SK-N-SH treated with all-trans-retinoic acid at 6 μM for 48 hours (cell line): ENCODE results near the gene ETNK2.

Experiments used
- ATAC-seq: fragments of 200-7000 bp; cut with Tn5 transposase; 3 replicates; pipeline ENCODE4 v1.9.1; 2020; ENCODE audit warnings: mild to moderate bottlenecking, moderate library complexity
- ARNTL ChIP-seq: fragments of 450-650 bp; formaldehyde crosslinking; IDR thresholded peaks from 2 replicates; pipeline ENCODE4 v1.5.0; 2020; ENCODE audit warnings: low read depth, mild to moderate bottlenecking, moderate library complexity, borderline replicate concordance
- BACH2 ChIP-seq: fragments of 250-450 bp; sonication (Bioruptor Pico); IDR thresholded peaks from 2 replicates; pipeline ENCODE4 v1.9.0; 2021; ENCODE audit warnings: mild to moderate bottlenecking, borderline replicate concordance
- CREB5 ChIP-seq: fragments of 250-450 bp; sonication (Bioruptor Pico); IDR thresholded peaks from 2 replicates; pipeline ENCODE4 v1.5.1; 2020; ENCODE audit warnings: low read depth, mild to moderate bottlenecking, moderate library complexity
- CSDC2 ChIP-seq: fragments of 250-450 bp; sonication (Bioruptor Pico); IDR thresholded peaks from 2 replicates; pipeline ENCODE4 v1.5.0; 2020; ENCODE audit warnings: mild to moderate bottlenecking, moderate library complexity
- ESRRG ChIP-seq: fragments of 250-450 bp; sonication (Bioruptor Pico); IDR thresholded peaks from 2 replicates; pipeline ENCODE4 v1.6.1; 2021; ENCODE audit warnings: mild to moderate bottlenecking
- GLIS3 ChIP-seq: fragments of 250-450 bp; sonication (Bioruptor Pico); IDR thresholded peaks from 2 replicates; pipeline ENCODE4 v1.5.0; 2020; ENCODE audit warnings: mild to moderate bottlenecking, moderate library complexity
- ISL1 ChIP-seq: fragments of 250-450 bp; sonication (Bioruptor Pico); IDR thresholded peaks from 2 replicates; pipeline ENCODE4 v2.1.2; 2022; ENCODE audit warnings: mild to moderate bottlenecking, moderate library complexity
- OSR1 ChIP-seq: fragments of 250-450 bp; sonication (Bioruptor Pico); IDR thresholded peaks from 2 replicates; pipeline ENCODE4 v1.8.0; 2022; ENCODE audit warnings: moderate library complexity, mild to moderate bottlenecking, inconsistent platforms
- PATZ1 ChIP-seq: fragments of 250-450 bp; sonication (Bioruptor Pico); IDR thresholded peaks from 2 replicates; pipeline ENCODE4 v1.8.0; 2020; ENCODE audit warnings: mild to moderate bottlenecking, moderate library complexity, borderline replicate concordance
- RARB ChIP-seq: fragments of 250-450 bp; sonication (Bioruptor Pico); IDR thresholded peaks from 2 replicates; pipeline ENCODE4 v1.8.0; 2021; ENCODE audit warnings: mild to moderate bottlenecking, moderate library complexity
- SNAI2 ChIP-seq: fragments of 250-450 bp; sonication (Bioruptor Pico); IDR thresholded peaks from 2 replicates; pipeline ENCODE4 v1.5.0; 2020; ENCODE audit warnings: mild to moderate bottlenecking, moderate library complexity
- TOX ChIP-seq: fragments of 250-450 bp; sonication (Bioruptor Pico); IDR thresholded peaks from 2 replicates; pipeline ENCODE4 v1.8.0; 2021; ENCODE audit warnings: mild to moderate bottlenecking, moderate library complexity, borderline replicate concordance
- ZC3H10 ChIP-seq: fragments of 250-450 bp; sonication (Bioruptor Pico); IDR thresholded peaks from 2 replicates; pipeline ENCODE4 v1.5.1; 2021; ENCODE audit warnings: mild to moderate bottlenecking, moderate library complexity
- ZFP3 ChIP-seq: fragments of 250-450 bp; sonication (Bioruptor Pico); IDR thresholded peaks from 2 replicates; pipeline ENCODE4 v1.5.0; 2020; ENCODE audit warnings: mild to moderate bottlenecking, moderate library complexity
- ZFP30 ChIP-seq: fragments of 450-650 bp; formaldehyde crosslinking; IDR thresholded peaks from 2 replicates; pipeline ENCODE4 v1.5.0; 2022; ENCODE audit warnings: mild to moderate bottlenecking, moderate library complexity
- ZNF565 ChIP-seq: fragments of 450-650 bp; formaldehyde crosslinking; conservative IDR thresholded peaks from 2 replicates; pipeline ENCODE4 v1.5.0; 2020; ENCODE audit warnings: low read depth, mild to moderate bottlenecking, moderate library complexity
- ZNF70 ChIP-seq: fragments of 450-650 bp; formaldehyde crosslinking; IDR thresholded peaks from 2 replicates; pipeline ENCODE4 v1.5.0; 2020; ENCODE audit warnings: mild to moderate bottlenecking, moderate library complexity
- ZNF8 ChIP-seq: fragments of 450-650 bp; formaldehyde crosslinking; IDR thresholded peaks from 2 replicates; pipeline ENCODE4 v1.5.0; 2020; ENCODE audit warnings: mild to moderate bottlenecking, moderate library complexity
- TF ChIP-seq, protein P1 (sequence below): fragments of 250-450 bp; sonication (Bioruptor Pico); IDR thresholded peaks from 2 replicates; pipeline ENCODE4 v1.5.0; 2020; ENCODE audit warnings: mild to moderate bottlenecking, moderate library complexity
- TF ChIP-seq, protein P2 (sequence below): fragments of 250-450 bp; sonication (Bioruptor Pico); IDR thresholded peaks from 2 replicates; pipeline ENCODE4 v1.8.0; 2021; ENCODE audit warnings: low read depth, mild to moderate bottlenecking, moderate library complexity, borderline replicate concordance
- TF ChIP-seq, protein P3 (sequence below): fragments of 250-450 bp; sonication (Bioruptor Pico); IDR thresholded peaks from 2 replicates; pipeline ENCODE4 v1.5.1; 2021; ENCODE audit warnings: mild to moderate bottlenecking, moderate library complexity

ETNK2 gene

DNA sequence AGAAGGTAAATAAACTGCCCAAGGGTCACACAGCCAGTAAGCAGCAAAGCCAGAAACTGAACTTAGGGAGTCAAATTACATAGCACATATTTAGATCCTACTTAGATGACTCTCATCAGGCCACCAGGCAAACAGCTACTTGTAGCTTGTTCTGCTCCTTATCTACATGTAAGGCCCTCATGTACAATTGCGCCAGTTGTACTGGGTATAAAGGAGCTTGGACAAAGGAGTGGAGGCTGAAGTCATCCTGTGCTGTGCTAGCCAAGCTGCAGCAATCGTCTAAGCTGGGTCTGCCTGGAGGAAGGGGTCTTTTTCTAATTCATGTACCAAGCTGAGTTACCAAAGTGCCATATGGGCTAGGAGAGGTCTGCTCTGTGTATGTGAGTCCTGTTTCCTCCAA is 12.8 kb downstream of the ETNK2 start (continued):
- no peak for TF ChIP-seq ZC3H10 (CRISPR knock-in tag)

DNA sequence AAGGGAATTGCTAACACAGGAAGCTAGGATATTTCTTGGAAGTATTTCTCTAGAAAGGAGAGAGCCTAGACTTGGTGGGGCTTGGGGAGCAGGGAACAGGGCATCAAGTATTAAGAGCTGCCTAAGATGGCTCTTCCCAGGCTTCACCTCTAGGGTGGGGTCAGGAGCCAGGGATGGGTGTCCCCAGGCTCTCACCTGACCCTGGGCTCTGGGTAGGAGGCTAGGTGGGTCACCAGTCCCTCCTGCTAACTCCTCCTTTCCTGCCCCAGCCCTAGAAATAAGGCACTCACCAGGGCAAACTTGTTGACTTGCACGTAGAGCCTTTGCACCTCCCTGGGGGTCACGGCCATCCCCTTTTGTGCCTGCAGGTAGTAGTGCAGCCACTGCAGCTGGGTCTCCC is 15.0 kb downstream of the ETNK2 start:
- TF ChIP-seq PATZ1 (CRISPR knock-in tag) (no peak), ISL1 (no peak)
- TF ChIP-seq, all 23 proteins: peak for 0
- no peak for ATAC-seq

DNA sequence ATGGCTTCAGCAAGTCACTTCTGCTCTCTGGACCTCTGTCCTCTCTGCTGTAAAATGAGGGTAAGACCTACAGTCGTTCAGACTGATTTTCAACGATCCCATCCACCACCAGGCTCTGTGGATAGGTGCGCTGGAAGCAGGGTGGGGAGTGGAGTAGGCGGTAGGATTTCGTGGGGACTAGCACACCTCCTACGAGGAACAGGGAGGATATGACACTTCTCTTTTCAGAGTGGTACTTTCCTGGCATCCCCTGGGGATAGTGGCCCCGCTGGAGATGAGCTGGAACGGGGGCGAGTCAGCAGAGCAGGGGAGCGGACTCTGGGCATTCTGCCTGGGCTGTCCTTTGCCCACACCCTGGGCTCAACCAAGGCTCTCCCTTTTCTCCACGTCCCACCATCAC is 17.7 kb downstream of the ETNK2 start:
- TF ChIP-seq RARB (no peak), ZNF8 (no peak), ARNTL (no peak), ZNF565 (CRISPR knock-in tag) (no peak), CREB5 (CRISPR knock-in tag) (no peak), ZFP3 (CRISPR knock-in tag) (no peak), OSR1 (CRISPR knock-in tag) (no peak), GLIS3 (CRISPR knock-in tag) (no peak), ZFP30 (CRISPR knock-in tag) (no peak), ISL1 (no peak), BACH2 (CRISPR knock-in tag) (no peak), ZNF70 (CRISPR knock-in tag) (no peak), SNAI2 (no peak), TOX (CRISPR knock-in tag) (no peak), PATZ1 (CRISPR knock-in tag) (no peak), ZC3H10 (CRISPR knock-in tag) (no peak)
- TF ChIP-seq, protein P1, sequence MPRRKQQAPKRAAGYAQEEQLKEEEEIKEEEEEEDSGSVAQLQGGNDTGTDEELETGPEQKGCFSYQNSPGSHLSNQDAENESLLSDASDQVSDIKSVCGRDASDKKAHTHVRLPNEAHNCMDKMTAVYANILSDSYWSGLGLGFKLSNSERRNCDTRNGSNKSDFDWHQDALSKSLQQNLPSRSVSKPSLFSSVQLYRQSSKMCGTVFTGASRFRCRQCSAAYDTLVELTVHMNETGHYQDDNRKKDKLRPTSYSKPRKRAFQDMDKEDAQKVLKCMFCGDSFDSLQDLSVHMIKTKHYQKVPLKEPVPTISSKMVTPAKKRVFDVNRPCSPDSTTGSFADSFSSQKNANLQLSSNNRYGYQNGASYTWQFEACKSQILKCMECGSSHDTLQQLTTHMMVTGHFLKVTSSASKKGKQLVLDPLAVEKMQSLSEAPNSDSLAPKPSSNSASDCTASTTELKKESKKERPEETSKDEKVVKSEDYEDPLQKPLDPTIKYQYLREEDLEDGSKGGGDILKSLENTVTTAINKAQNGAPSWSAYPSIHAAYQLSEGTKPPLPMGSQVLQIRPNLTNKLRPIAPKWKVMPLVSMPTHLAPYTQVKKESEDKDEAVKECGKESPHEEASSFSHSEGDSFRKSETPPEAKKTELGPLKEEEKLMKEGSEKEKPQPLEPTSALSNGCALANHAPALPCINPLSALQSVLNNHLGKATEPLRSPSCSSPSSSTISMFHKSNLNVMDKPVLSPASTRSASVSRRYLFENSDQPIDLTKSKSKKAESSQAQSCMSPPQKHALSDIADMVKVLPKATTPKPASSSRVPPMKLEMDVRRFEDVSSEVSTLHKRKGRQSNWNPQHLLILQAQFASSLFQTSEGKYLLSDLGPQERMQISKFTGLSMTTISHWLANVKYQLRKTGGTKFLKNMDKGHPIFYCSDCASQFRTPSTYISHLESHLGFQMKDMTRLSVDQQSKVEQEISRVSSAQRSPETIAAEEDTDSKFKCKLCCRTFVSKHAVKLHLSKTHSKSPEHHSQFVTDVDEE = no peak
- TF ChIP-seq, protein P2, sequence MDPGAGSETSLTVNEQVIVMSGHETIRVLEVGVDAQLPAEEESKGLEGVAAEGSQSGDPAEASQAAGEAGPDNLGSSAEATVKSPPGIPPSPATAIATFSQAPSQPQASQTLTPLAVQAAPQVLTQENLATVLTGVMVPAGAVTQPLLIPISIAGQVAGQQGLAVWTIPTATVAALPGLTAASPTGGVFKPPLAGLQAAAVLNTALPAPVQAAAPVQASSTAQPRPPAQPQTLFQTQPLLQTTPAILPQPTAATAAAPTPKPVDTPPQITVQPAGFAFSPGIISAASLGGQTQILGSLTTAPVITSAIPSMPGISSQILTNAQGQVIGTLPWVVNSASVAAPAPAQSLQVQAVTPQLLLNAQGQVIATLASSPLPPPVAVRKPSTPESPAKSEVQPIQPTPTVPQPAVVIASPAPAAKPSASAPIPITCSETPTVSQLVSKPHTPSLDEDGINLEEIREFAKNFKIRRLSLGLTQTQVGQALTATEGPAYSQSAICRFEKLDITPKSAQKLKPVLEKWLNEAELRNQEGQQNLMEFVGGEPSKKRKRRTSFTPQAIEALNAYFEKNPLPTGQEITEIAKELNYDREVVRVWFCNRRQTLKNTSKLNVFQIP (CRISPR knock-in tag) = no peak
- no peak for ATAC-seq

GRCh38 chr1:204132718-204133117 is 19.1 kb downstream of the ETNK2 start:
- TF ChIP-seq CSDC2 (CRISPR knock-in tag) (no peak), ZNF565 (CRISPR knock-in tag) (no peak), ZFP30 (CRISPR knock-in tag) (no peak), RARB (no peak), ZC3H10 (CRISPR knock-in tag) (no peak), ZNF8 (no peak), ESRRG (no peak), TOX (CRISPR knock-in tag) (no peak), ISL1 (no peak), ZFP3 (CRISPR knock-in tag) (no peak), OSR1 (CRISPR knock-in tag) (no peak)
- TF ChIP-seq, protein P2 (CRISPR knock-in tag) = no peak
- TF ChIP-seq, protein P3, sequence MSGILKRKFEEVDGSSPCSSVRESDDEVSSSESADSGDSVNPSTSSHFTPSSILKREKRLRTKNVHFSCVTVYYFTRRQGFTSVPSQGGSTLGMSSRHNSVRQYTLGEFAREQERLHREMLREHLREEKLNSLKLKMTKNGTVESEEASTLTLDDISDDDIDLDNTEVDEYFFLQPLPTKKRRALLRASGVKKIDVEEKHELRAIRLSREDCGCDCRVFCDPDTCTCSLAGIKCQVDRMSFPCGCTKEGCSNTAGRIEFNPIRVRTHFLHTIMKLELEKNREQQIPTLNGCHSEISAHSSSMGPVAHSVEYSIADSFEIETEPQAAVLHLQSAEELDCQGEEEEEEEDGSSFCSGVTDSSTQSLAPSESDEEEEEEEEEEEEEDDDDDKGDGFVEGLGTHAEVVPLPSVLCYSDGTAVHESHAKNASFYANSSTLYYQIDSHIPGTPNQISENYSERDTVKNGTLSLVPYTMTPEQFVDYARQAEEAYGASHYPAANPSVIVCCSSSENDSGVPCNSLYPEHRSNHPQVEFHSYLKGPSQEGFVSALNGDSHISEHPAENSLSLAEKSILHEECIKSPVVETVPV (CRISPR knock-in tag) = no peak
- no peak for ATAC-seq
